Measurements from ENCODE around the gene PLA2R1. TPM values are rescaled to one million over a fixed set of nuclear protein-coding genes. Genes with fewer than 3 reads are reported as not detected.

Gene PLA2R1
- total and polyA plus RNA-seq, 10 donors = 1.3 to 17.0 (median 10.1) TPM

DNA sequence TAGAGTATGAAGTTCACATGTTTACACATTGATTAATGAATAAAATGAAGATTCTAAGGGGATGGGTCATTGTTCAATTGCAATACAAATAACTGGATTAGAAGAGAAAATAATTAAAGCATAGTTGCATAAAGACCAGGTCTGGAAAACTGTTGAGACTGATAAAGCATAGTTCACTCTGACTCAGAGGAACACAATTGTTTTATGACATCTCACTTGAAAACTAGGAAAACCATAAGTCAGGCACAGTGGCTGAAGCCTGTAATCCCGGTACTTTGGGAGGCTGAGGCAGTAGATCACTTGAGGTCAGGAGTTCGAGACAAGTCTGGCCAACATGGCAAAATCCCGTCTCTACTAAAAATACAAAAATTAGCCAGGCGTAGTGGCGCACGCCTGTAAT is 46.7 kb downstream of the PLA2R1 start:
- WGBS, 5 donors = 74 to 93% (median 82%) methylated on average over 6 of the region's 6 CpGs
- intact Hi-C loops (cut with DNase I; ENCODE audit: low total_unique reads) = no loop called here
- H3K4me1 ChIP-seq = no peaks in the 10 kb centered on the region

DNA sequence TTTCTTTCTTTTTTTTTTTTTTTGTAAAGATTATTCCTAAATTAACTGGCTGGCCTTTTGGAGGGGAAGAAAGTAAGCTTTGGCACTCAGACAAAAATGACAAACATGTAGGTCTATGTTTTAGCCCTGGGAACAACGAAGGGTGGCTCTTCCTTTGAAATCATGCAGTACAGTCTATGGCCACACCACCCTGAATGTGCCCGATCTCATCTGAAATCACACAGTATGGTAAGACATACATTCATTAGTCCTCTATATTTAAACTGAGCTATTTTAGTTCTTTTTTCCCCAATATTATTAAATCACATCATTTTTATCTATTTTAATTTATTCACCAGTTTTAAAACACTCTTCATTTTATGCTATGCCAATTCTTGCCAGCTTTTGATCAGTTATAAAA is 48.2 kb downstream of the PLA2R1 start:
- intact Hi-C loops (cut with DNase I; ENCODE audit: low total_unique reads) = no loop called here

More for the DNA sequence above, 46.7 kb downstream of the PLA2R1 start:
- no peak overlapping the region for H3K4me3 ChIP-seq
- peaks cover 0 to 8% (median 0%) of the 10 kb centered on the region in 6 donors for H3K36me3 ChIP-seq
- no peaks in the 10 kb centered on the region for H3K9me3 ChIP-seq
- TF ChIP-seq, protein P1, sequence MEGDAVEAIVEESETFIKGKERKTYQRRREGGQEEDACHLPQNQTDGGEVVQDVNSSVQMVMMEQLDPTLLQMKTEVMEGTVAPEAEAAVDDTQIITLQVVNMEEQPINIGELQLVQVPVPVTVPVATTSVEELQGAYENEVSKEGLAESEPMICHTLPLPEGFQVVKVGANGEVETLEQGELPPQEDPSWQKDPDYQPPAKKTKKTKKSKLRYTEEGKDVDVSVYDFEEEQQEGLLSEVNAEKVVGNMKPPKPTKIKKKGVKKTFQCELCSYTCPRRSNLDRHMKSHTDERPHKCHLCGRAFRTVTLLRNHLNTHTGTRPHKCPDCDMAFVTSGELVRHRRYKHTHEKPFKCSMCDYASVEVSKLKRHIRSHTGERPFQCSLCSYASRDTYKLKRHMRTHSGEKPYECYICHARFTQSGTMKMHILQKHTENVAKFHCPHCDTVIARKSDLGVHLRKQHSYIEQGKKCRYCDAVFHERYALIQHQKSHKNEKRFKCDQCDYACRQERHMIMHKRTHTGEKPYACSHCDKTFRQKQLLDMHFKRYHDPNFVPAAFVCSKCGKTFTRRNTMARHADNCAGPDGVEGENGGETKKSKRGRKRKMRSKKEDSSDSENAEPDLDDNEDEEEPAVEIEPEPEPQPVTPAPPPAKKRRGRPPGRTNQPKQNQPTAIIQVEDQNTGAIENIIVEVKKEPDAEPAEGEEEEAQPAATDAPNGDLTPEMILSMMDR (IDR thresholded peaks at IDR 0.05 in 8 of 11, conservative IDR thresholded peaks at IDR 0.05 in 3 of 11) = no peak
- TF ChIP-seq POLR2AphosphoS5 (IDR thresholded peaks at IDR 0.05) = no peak
- no peak for TF ChIP-seq POLR2A (IDR thresholded peaks at IDR 0.05)
- no peak for DNase-seq
- no peak overlapping the region for H3K27ac ChIP-seq
- no peaks in the 10 kb centered on the region for H3K27me3 ChIP-seq (replicated peaks in 1 of 7)

DNA sequence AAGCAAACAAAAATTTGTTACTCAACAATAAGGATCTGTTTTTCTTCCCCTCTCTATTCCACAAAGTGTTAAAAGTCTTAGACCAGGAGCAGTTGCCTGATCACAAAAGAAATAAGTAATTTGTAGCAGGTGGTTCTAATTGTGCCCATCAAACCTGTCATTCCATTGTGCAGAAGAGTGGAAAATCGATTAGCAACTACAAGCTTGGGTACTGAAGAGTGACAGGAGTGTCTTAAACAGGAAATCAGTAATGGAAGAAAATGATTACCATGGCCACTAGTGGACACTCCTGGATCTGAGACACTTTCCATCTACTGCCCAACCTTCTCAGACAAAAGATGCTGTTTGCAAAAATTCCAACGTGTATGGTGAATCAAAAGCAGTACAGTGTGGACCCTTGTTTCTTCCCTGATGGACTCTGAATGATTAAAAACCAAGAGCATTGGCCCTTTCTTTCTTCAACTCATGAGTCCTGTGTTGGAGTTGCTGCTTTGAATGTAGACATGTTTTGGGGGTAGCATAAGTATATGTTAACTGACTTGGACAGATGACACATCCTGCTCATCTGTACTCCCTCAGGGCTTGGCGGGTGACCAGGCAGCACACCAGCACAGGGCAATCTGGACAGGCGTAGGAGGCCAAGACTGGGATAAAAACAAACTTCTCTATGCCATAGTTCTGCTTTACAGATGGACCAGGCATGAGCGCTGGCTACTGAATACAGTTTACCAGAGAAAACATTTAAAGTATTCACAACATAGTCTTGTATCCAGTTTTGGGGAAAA is 51.9 kb downstream of the PLA2R1 start:
- 62 to 80% (median 73%) methylated on average over 5 of the region's 5 CpGs for WGBS, 5 donors
- peaks cover 0 to 8% (median 0%) of the 10 kb centered on the region in 6 donors for H3K36me3 ChIP-seq

More for the DNA sequence above, 48.2 kb downstream of the PLA2R1 start:
- Histone ChIP-seq H3K27ac (no peak overlapping the region), H3K9me3 (no peaks in the 10 kb centered on the region), H3K27me3 (replicated peaks in 1 of 7) (no peaks in the 10 kb centered on the region), H3K4me1 (no peaks in the 10 kb centered on the region), H3K36me3 (peaks cover 0 to 8% (median 0%) of the 10 kb centered on the region in 6 donors), H3K4me3 (no peak overlapping the region)
- no peak for DNase-seq
- 27 to 70% (median 40%) methylated on average over 2 of the region's 2 CpGs for WGBS, 5 donors
- TF ChIP-seq, protein P1 (IDR thresholded peaks at IDR 0.05 in 8 of 11, conservative IDR thresholded peaks at IDR 0.05 in 3 of 11) = no peak
- no peak for TF ChIP-seq POLR2A (IDR thresholded peaks at IDR 0.05)
- TF ChIP-seq POLR2AphosphoS5 (IDR thresholded peaks at IDR 0.05) = no peak

DNA sequence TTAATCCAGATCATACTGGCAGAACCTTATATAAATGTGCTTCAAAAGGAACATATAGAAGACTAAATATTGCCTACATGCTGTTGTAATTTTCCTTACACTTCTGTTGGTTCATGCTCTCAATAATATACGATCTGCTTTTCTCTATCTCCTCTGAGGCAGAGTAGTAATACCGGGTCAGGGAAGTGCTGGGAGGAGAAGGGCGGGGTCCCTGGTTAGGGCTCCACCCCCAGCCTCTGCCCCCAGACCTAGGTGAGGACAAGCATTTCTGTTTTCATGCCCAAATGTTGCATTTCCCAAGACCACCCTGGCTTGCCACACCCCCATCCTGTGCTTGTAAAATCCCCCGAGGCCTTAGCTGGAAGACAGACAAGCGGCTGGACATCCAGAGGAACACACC is 55.3 kb downstream of the PLA2R1 start:
- no peaks in the 10 kb centered on the region for H3K9me3 ChIP-seq
- no peak for TF ChIP-seq POLR2AphosphoS5 (IDR thresholded peaks at IDR 0.05)
- WGBS, 5 donors = 84 to 92% (median 86%) methylated on average over 5 of the region's 5 CpGs
- H3K4me1 ChIP-seq = no peaks in the 10 kb centered on the region
- no peak overlapping the region for H3K27ac ChIP-seq
- no peaks in the 10 kb centered on the region for H3K27me3 ChIP-seq (replicated peaks in 1 of 7)
- no peak for DNase-seq
- H3K4me3 ChIP-seq = no peak overlapping the region
- intact Hi-C loops (cut with DNase I; ENCODE audit: low total_unique reads) = no loop called here
- H3K36me3 ChIP-seq = peaks cover 0 to 2% (median 0%) of the 10 kb centered on the region in 6 donors

More for the DNA sequence above, 51.9 kb downstream of the PLA2R1 start:
- no peak for DNase-seq
- TF ChIP-seq POLR2AphosphoS5 (IDR thresholded peaks at IDR 0.05) (no peak), POLR2A (IDR thresholded peaks at IDR 0.05) (no peak)
- TF ChIP-seq, protein P1 (IDR thresholded peaks at IDR 0.05 in 8 of 11, conservative IDR thresholded peaks at IDR 0.05 in 3 of 11) = no peak
- intact Hi-C loops (cut with DNase I; ENCODE audit: low total_unique reads) = no loop called here
- H3K9me3 ChIP-seq = no peaks in the 10 kb centered on the region
- H3K4me3 ChIP-seq = no peak overlapping the region
- H3K4me1 ChIP-seq = no peaks in the 10 kb centered on the region
- H3K27me3 ChIP-seq (replicated peaks in 1 of 7) = no peaks in the 10 kb centered on the region
- H3K27ac ChIP-seq = no peak overlapping the region
